Measurements from ENCODE around the gene EVA1A. TPM values are rescaled to one million over a fixed set of nuclear protein-coding genes. Genes with fewer than 3 reads are reported as not detected.

Gene EVA1A
- total RNA-seq, 4 donors from 2014 or later: 0.46 to 1.3 (median 0.50) TPM; not detected in 1

DNA sequence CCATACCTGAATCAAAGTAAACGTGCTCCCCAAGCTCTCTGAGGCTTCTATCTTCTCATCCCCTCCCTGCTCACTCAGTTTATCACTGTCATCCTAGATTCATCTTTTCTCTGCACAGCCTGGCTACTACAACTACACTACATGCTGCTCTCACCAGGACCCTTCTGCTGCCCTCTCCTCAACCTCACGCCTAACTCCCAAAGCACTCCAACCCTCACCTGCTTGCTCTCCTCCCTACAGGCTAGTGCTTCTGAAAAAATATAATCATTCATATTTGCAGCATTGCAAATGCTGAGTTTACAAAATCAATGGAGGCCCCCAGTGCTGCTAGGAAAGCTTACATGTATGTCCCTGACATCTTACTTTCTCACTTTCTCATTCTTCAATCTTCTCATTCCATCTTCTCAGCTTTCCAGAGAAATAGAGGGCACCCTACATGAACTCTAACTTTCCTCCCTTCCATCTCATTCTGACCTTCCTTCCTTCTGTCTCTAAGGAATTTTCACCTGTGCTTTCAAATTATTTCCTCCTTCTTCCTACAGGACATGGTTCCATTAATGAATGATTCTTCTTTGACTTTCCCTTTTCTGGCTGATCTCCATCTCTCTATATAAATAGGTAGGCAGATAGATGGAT is 36.3 kb downstream of the EVA1A start:
- DNase-seq (ENCODE audit: low spot score) (no peak), ATAC-seq (ENCODE audit: low FRiP score) (no peak)
- TF ChIP-seq, protein P1, sequence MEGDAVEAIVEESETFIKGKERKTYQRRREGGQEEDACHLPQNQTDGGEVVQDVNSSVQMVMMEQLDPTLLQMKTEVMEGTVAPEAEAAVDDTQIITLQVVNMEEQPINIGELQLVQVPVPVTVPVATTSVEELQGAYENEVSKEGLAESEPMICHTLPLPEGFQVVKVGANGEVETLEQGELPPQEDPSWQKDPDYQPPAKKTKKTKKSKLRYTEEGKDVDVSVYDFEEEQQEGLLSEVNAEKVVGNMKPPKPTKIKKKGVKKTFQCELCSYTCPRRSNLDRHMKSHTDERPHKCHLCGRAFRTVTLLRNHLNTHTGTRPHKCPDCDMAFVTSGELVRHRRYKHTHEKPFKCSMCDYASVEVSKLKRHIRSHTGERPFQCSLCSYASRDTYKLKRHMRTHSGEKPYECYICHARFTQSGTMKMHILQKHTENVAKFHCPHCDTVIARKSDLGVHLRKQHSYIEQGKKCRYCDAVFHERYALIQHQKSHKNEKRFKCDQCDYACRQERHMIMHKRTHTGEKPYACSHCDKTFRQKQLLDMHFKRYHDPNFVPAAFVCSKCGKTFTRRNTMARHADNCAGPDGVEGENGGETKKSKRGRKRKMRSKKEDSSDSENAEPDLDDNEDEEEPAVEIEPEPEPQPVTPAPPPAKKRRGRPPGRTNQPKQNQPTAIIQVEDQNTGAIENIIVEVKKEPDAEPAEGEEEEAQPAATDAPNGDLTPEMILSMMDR (IDR thresholded peaks at IDR 0.05): no peak

- DNase-seq (ENCODE audit: low spot score) (no peak), ATAC-seq (ENCODE audit: low FRiP score) (no peak)
- TF ChIP-seq, protein P1 (IDR thresholded peaks at IDR 0.05): no peak
Measured at GRCh38 chr2:75523313-75524275, 37.1 kb downstream of the EVA1A start.

DNA sequence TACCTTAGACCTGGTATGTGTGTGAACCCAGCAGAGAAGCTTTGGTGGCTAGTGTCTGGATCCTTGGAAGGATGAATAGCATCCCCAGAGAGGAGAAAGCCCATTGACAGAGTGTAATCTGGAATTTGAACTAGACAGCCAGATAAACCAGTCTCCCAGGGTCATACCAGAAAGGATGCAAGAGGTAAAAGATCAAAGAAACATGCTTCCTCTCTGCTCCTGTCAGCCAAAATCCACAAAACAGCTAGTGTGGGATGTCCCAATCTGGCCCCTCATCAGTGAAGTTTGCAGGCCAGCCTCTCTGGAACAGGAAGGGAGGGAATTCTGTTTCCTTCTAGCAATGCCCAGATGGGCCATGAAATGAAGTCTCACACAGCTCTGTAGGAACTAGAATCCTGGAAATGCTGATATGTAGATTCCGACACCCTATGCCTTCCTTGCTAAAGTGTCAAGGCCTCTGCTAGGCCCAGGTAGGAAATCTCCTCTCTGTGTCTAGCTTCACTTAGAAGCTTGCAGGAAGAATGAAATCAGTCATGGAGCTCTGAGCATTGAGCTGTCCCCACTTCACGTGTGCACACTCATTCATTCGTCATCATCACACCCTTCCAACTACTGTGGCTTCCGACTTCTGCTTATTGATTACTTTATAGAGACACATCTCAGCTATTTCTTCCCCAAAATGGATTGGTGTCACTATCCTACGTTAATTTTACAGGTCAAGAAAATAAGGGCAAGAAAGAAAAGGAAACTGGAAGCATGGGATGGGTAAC is 38.0 kb downstream of the EVA1A start:
- TF ChIP-seq, protein P1 (IDR thresholded peaks at IDR 0.05): no peak
- DNase-seq (ENCODE audit: low spot score): no peak
- no peak for ATAC-seq (ENCODE audit: low FRiP score)

DNA sequence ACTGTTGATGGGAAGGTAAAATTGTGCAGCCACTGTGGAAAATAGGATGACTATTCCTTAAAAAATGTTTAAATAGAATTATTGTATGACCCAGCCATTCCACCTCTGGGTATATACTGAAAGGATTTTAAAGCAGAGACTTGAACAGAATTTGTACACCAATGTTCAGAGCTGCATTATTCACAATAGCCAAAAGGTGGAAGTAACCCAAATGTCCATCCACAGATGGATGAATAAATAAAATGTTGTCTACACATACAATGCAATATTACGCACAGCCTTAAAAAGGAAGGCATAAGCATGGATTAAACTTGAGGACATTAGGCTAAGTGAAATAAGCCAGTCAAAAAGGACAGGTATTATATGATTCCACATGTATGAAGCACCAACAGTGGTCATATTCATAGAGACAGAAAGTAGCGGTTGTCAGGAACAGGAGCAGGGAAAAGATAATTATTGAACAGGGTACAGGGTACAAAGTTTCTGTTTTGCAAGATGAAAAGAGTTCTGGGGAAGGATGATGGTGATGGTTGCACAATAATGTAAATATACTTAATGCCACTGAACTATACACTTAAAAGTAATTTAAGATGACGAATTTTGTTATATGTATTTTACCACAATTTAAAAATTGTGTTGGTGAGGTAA is 39.4 kb downstream of the EVA1A start:
- DNase-seq (ENCODE audit: low spot score): no peak
- TF ChIP-seq, protein P1 (IDR thresholded peaks at IDR 0.05): no peak
- no peak for ATAC-seq (ENCODE audit: low FRiP score)

GRCh38 chr2:75519843-75520242 is 40.9 kb downstream of the EVA1A start:
- DNase-seq (ENCODE audit: low spot score) (no peak), ATAC-seq (ENCODE audit: low FRiP score) (no peak)
- TF ChIP-seq, protein P1 (IDR thresholded peaks at IDR 0.05): no peak

DNA sequence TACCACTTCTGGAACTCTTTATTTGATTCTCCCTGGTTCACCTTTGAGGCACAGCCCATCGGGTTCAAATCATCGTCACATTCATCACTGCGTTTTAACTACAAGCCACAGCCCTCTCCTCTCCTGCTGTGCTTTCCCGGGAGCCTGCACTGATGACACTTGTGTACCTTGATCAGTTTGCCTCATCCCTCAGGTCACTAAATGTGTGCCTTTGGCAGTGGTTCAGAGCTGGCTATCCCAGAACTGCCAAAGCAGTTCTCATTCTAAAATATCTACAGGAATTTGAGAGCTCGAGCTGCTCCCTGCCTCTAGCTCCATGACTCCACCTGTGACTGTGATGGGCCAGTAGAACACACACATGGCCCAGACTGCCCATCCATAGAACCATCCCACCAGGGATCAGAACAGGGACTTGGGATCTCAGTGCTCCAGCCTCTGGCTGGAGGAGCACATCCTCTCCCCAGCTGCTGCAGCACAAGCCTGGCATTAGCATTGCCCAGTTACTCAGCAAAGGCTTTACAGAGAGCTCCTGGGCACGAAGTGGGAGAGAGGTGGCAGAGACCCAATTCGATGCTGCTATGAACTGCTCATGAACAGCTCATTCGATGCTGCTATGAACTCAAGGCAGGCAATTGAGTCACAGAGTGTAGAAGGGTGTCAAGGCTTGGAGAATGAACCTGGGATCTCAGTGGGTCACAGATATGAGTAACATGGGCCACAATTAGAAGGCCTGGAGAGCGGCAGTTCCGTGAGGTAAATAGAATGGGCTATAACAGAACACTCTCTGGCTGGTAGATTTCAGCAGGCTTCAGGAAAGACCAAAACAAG is 41.9 kb downstream of the EVA1A start:
- TF ChIP-seq, protein P1 (IDR thresholded peaks at IDR 0.05): no peak
- ATAC-seq (ENCODE audit: low FRiP score): no peak
- no peak for DNase-seq (ENCODE audit: low spot score)
